Panc1 (cell line): ENCODE results near the gene SMARCB1.

Experiments used
- CTCF ChIP-seq: fragments of 450-650 bp; IDR thresholded peaks from 2 replicates; pipeline ENCODE4 v1.5.1; 2017; ENCODE audit warnings: mild to moderate bottlenecking
- POLR2AphosphoS5 ChIP-seq: IDR thresholded peaks from 2 replicates; pipeline ENCODE4 v1.6.1; 2012; ENCODE audit warnings: mild to moderate bottlenecking, low read depth, low read length, moderate library complexity
- REST ChIP-seq, 2 experiments: IDR thresholded peaks; 2 replicates each; pipeline ENCODE4 v1.6.1; 2011 to 2012; ENCODE audit warnings: low read depth in 2 of 2, control low read depth in 1 of 2, low read length in 1 of 2, mild to moderate bottlenecking in 1 of 2, moderate library complexity in 1 of 2; ENCODE audit not compliant: insufficient read depth in 1 of 2
- SIN3A ChIP-seq: IDR thresholded peaks from 2 replicates; pipeline ENCODE4 v1.6.1; 2012; ENCODE audit warnings: low read depth, mild to moderate bottlenecking, low read length, moderate library complexity, borderline replicate concordance; ENCODE audit not compliant: insufficient read depth
- TCF7L2 ChIP-seq: IDR thresholded peaks from 2 replicates; pipeline ENCODE4 v1.6.1; 2011; ENCODE audit warnings: mild to moderate bottlenecking, low read depth, low read length, inconsistent platforms

- TF ChIP-seq CTCF (no peak), SIN3A (no peak), POLR2AphosphoS5 (no peak), REST (IDR thresholded peaks at IDR 0.05; ENCODE audit: insufficient read depth in 1 of 2, low read depth in 2 of 2, low read length in 1 of 2) (no peak), TCF7L2 (no peak)
These were observed 45.7 kb downstream of the SMARCB1 start for GRCh38 chr22:23832226-23833016.
